MCF 10A (cell line): ENCODE results near the gene NUP214. TPM values are rescaled to one million over a fixed set of nuclear protein-coding genes. Genes with fewer than 3 reads are reported as not detected.

Experiments used
- BruUV-seq: library from RNA; stranded (reverse); fragments of 400-500 nt; replicated peaks from 2 replicates; lab custom pipeline; 2021; lab: Mats Ljungman, UMichigan
- CTCF ChIA-PET: fragments of 300-600 bp; sonication (Branson Sonifier 250); formaldehyde crosslinking; extraction: SDS; loops from one replicate; lab custom pipeline; 2021; ENCODE audit warnings: antibody characterized with exemption, inconsistent platforms; lab: Yijun Ruan, JAX
- POLR2A ChIA-PET: fragments of 300-600, 350-650 bp; sonication (Branson Sonifier 250); formaldehyde crosslinking; extraction: SDS; loops from one replicate; lab custom pipeline; 2020; ENCODE audit warnings: antibody characterized with exemption, inconsistent platforms; lab: Yijun Ruan, JAX
- DNase-seq: peaks from one replicate; pipeline ENCODE4 v3.0.0-alpha.2; 2018; ENCODE audit not compliant: unreplicated experiment
- H3K27ac Mint-ChIP-seq: one replicate; pipeline ENCODE4 v1.8.0; 2022; ENCODE audit warnings: mild to moderate bottlenecking, low read depth, mixed read lengths; ENCODE audit not compliant: unreplicated experiment
- H3K27me3 Mint-ChIP-seq: one replicate; pipeline ENCODE4 v1.8.0; 2022; ENCODE audit warnings: mixed read lengths; ENCODE audit not compliant: insufficient read depth, unreplicated experiment
- H3K36me3 Mint-ChIP-seq: one replicate; pipeline ENCODE4 v1.8.0; 2022; ENCODE audit warnings: mild to moderate bottlenecking, moderate library complexity, mixed read lengths; ENCODE audit not compliant: insufficient read depth, unreplicated experiment
- H3K4me1 Mint-ChIP-seq: one replicate; pipeline ENCODE4 v1.8.0; 2022; ENCODE audit warnings: mixed read lengths; ENCODE audit not compliant: insufficient read depth, unreplicated experiment
- H3K4me3 Mint-ChIP-seq: one replicate; pipeline ENCODE4 v1.8.0; 2022; ENCODE audit warnings: mild to moderate bottlenecking, moderate library complexity, mixed read lengths; ENCODE audit not compliant: unreplicated experiment
- H3K9me3 Mint-ChIP-seq: one replicate; pipeline ENCODE4 v1.8.0; 2022; ENCODE audit warnings: mixed read lengths; ENCODE audit not compliant: unreplicated experiment
- intact Hi-C: fragments of 100-400 bp; cut with micrococcal nuclease; formaldehyde crosslinking; loops from 2 replicates; pipeline ENCODE4 v1.14.1; 2022
- total RNA-seq: library from RNA; stranded (reverse); gene quantifications from 2 replicates; pipeline ENCODE4 v1.2.3, GENCODE V29; 2022
- TF ChIP-seq, protein P1 (sequence below): fragments of 200-600 bp; IDR thresholded peaks from one replicate; pipeline ENCODE4 v1.8.0; 2022; ENCODE audit warnings: antibody characterized with exemption, mild to moderate bottlenecking; ENCODE audit not compliant: unreplicated experiment

NUP214 gene
- total RNA-seq, 1 experiment from 2014 or later: 41.8 TPM

DNA sequence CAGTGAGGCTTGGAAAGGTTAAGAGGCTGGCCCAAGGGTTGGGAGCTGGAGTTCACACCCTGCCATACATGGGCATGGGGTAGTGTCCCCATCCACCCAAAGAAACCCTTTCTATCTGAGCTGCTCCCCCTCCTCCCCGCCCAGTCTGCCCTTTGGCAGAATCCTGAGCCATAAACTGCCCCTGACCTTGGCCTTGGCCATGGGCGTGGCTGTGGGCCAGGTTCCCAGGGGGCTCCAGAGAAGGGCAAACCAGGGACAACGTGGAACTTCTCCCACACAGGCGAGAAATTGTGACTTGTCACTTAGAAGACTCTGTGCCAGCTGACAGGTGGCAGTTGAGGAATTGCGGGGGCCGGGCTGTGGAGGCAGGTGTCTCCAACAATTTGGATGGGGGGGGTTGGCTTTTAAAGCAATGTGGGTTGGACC is 146.1 kb downstream of the NUP214 start:
- ChIA-PET CTCF (interaction anchor here (0.6 kb wide), 1 partner anchor 962 kb away, joined by 3 read pairs; no protein-coding TSS in a partner anchor), POLR2A (interaction anchor here (0.9 kb wide), 1 partner anchor 27 kb away, joined by 3 read pairs; no protein-coding TSS in a partner anchor)
- intact Hi-C loops: no loop called here
- Mint-ChIP-seq H3K9me3 (no peaks in the 10 kb centered on the region), H3K4me3 (no peak overlapping the region), H3K27ac (no peak overlapping the region), H3K4me1 (no peaks in the 10 kb centered on the region), H3K27me3 (no peaks in the 10 kb centered on the region), H3K36me3 (no peaks in the 10 kb centered on the region)
- DNase-seq: no peak
- BruUV-seq: no TSS peak
- TF ChIP-seq, protein P1, sequence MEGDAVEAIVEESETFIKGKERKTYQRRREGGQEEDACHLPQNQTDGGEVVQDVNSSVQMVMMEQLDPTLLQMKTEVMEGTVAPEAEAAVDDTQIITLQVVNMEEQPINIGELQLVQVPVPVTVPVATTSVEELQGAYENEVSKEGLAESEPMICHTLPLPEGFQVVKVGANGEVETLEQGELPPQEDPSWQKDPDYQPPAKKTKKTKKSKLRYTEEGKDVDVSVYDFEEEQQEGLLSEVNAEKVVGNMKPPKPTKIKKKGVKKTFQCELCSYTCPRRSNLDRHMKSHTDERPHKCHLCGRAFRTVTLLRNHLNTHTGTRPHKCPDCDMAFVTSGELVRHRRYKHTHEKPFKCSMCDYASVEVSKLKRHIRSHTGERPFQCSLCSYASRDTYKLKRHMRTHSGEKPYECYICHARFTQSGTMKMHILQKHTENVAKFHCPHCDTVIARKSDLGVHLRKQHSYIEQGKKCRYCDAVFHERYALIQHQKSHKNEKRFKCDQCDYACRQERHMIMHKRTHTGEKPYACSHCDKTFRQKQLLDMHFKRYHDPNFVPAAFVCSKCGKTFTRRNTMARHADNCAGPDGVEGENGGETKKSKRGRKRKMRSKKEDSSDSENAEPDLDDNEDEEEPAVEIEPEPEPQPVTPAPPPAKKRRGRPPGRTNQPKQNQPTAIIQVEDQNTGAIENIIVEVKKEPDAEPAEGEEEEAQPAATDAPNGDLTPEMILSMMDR: no peak

DNA sequence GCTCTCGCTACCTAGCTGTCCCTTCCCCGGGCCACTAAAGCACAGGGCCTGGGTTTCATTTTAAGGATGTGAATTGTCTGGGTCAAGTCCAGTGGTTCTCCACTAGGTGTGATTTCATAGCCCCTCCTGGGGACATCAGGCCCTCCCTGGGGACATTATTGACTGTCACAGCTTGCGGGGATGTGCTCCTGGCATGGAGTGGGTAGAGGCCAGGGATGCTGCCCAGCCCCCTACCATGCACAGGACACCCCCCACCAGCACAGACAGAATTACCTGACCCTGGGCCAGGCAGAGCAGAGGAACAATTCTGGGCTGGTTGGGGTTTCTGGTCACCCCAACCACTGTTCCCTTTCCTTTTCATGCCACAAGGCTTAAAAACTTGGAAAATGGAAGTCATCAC is 146.8 kb downstream of the NUP214 start:
- TF ChIP-seq, protein P1: no peak
- Mint-ChIP-seq H3K36me3 (no peaks in the 10 kb centered on the region), H3K27ac (no peak overlapping the region), H3K9me3 (no peaks in the 10 kb centered on the region), H3K4me1 (no peaks in the 10 kb centered on the region), H3K4me3 (no peak overlapping the region), H3K27me3 (no peaks in the 10 kb centered on the region)
- ChIA-PET POLR2A (no interaction called here), CTCF (interaction anchor here (0.6 kb wide), 1 partner anchor 482 kb away, joined by 5 read pairs; no protein-coding TSS in a partner anchor)
- intact Hi-C loops: no loop called here
- no TSS peak for BruUV-seq
- no peak for DNase-seq

DNA sequence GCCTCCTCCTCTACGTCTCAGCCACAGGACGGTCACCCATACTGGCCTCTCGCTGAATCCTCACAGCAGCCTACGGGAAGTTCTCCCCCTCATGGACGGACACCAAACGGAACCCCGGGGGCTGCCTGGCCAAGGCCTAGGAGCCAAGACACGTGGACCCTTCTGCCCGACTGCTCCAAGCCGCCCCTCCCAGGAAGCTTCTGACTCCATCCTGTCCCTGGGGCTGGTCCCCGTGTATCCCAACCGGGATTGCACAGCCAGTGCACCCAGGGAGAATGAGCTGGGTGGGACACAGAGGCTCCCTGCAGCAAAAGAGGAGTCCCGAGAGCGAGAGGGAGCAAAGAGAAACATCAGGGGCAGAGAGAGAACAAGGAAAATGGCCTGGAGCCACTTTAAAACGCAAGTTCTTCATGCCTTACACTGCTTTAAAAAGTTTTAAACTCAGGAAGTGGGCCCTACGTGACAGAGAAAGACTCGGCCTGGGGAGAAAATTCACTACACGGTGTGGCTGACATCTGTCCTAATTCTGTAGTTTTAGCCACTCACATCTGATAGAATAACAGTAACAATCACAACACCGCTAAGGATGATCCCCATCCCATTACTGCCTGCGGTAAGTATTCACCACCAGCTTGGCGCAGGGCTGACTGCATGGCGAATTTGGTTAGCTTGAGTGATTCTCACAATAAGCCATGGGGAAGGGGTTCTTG is 147.9 kb downstream of the NUP214 start:
- TF ChIP-seq, protein P1: no peak
- Mint-ChIP-seq H3K36me3 (no peaks in the 10 kb centered on the region), H3K27ac (no peak overlapping the region), H3K4me3 (no peak overlapping the region), H3K4me1 (no peaks in the 10 kb centered on the region), H3K27me3 (no peaks in the 10 kb centered on the region), H3K9me3 (no peaks in the 10 kb centered on the region)
- ChIA-PET POLR2A (interaction anchor here (0.5 kb wide), 1 partner anchor 31 kb away, joined by 3 read pairs; no protein-coding TSS in a partner anchor), CTCF (interaction anchor here (0.6 kb wide), 1 partner anchor 282 kb away, joined by 3 read pairs; no protein-coding TSS in a partner anchor)
- no peak for DNase-seq
- intact Hi-C loops: no loop called here
- no TSS peak for BruUV-seq

DNA sequence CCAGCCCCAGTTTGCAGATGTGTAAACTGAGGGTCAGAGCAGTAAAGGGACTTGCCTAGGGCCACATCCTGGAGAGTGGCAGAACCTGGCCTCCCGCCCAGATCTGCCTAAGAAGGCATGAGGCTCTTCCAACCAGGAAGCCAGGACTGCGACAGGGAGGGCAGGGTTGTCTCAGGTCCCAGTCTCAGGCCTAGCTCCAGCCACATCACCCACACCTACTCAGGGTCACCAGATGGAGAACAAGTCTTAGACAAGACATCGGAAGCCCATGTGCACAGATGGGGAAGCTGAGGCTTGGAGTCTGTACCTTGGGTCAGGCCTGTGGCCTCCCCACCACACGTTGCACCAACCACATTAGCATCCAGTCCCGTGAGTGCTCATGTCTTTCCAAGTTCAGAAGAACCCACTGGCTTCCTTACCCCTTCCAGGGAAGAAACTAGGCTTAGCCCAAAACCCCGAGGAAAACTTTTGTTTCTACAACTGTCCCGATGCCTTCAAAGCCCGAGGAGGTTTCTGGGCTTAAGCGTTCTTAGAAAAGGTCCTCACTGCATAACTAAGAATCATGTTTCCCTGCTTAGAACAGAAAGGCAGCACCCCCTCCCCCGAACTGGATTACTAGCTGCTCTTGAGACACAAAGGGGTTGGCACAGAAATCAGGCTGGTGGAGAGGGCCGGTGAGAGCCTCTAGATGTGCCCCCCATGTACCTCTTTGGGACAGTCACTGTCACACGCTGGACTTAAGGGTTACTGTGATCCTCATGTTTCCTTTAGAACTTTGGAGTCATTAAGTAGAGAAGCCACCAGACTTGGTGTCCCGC is 148.7 kb downstream of the NUP214 start:
- H3K4me1 Mint-ChIP-seq: no peaks in the 10 kb centered on the region
- DNase-seq: no peak
- H3K27me3 Mint-ChIP-seq: no peaks in the 10 kb centered on the region
- no peaks in the 10 kb centered on the region for H3K36me3 Mint-ChIP-seq
- H3K4me3 Mint-ChIP-seq: no peak overlapping the region
- H3K9me3 Mint-ChIP-seq: no peaks in the 10 kb centered on the region
- no peak overlapping the region for H3K27ac Mint-ChIP-seq
- TF ChIP-seq, protein P1: no peak
- intact Hi-C loops: no loop called here
- BruUV-seq: no TSS peak
- ChIA-PET CTCF (no interaction called here), POLR2A (interaction anchor here (0.5 kb wide), 1 partner anchor 31 kb away, joined by 3 read pairs; no protein-coding TSS in a partner anchor)
